ENCODE data around the gene SYT7. TPM values are rescaled to one million over a fixed set of nuclear protein-coding genes. Genes with fewer than 3 reads are reported as not detected.

Gene SYT7
- total RNA-seq, 1 experiment from 2014 or later, result 25.2 TPM

DNA sequence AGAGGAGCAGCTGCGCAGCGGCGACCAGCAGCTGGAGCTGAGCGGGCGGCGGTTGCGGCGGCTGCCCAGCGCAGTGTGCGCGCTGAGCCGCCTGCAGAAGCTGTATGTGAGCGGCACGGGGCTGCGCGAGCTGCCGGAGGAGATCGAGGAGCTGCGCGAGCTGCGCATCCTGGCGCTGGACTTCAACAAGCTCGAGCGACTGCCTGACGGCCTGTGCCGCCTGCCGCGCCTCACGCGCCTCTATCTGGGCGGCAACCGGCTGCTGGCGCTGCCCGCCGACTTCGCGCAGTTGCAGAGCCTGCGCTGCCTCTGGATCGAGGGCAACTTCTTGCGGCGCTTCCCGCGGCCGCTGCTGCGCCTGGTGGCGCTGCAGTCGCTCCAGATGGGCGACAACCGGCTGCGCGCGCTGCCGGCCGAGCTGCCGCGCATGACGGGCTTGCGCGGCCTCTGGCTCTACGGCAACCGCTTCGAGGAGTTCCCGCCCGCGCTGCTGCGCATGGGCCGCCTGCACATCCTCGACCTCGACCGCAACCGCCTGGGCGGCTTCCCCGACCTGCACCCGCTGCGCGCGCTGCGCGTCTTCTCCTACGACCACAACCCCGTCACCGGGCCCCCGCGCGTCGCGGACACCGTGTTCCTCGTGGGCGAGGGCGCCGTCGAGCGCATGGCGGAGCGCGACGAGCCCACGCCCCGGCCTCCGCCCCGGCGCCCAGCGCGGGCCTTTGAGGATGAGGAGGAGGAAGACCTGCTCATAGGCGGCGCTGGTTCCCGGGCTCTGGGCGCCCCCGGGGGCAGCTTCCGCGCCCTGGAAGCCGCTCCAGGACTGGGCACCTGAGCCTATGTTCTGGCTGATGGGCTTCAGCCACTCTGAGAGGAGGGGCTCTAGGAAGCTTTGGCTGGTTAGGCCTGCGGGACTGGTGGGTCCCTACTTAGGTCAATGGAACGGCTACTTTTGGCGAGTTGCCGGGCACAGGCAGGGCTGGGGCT is 71.5 kb downstream of the SYT7 start:
- Mint-ChIP-seq H3K4me1 (ENCODE audit: insufficient read depth, unreplicated experiment) (no peaks in the 10 kb centered on the region), H3K9me3 (ENCODE audit: unreplicated experiment) (no peaks in the 10 kb centered on the region), H3K27ac (ENCODE audit: low read depth, unreplicated experiment) (no peak overlapping the region), H3K27me3 (ENCODE audit: insufficient read depth, unreplicated experiment) (peaks cover 8% of the 10 kb centered on the region), H3K4me3 (ENCODE audit: unreplicated experiment) (no peak overlapping the region), H3K36me3 (ENCODE audit: insufficient read depth, unreplicated experiment) (no peaks in the 10 kb centered on the region)
- CTCF ChIA-PET, result interaction anchor here (2.3 kb wide), 1 partner anchor 7 kb away, joined by 20 read pairs; no protein-coding TSS in a partner anchor
- DNase-seq (ENCODE audit: unreplicated experiment), result no peak
- TF ChIP-seq, protein P1, sequence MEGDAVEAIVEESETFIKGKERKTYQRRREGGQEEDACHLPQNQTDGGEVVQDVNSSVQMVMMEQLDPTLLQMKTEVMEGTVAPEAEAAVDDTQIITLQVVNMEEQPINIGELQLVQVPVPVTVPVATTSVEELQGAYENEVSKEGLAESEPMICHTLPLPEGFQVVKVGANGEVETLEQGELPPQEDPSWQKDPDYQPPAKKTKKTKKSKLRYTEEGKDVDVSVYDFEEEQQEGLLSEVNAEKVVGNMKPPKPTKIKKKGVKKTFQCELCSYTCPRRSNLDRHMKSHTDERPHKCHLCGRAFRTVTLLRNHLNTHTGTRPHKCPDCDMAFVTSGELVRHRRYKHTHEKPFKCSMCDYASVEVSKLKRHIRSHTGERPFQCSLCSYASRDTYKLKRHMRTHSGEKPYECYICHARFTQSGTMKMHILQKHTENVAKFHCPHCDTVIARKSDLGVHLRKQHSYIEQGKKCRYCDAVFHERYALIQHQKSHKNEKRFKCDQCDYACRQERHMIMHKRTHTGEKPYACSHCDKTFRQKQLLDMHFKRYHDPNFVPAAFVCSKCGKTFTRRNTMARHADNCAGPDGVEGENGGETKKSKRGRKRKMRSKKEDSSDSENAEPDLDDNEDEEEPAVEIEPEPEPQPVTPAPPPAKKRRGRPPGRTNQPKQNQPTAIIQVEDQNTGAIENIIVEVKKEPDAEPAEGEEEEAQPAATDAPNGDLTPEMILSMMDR (IDR thresholded peaks at IDR 0.05; ENCODE audit: unreplicated experiment), result no peak
- POLR2A ChIA-PET, result no interaction called here
- no TSS peak for BruUV-seq (replicated peaks)
- intact Hi-C loops (cut with micrococcal nuclease), result no loop called here

DNA sequence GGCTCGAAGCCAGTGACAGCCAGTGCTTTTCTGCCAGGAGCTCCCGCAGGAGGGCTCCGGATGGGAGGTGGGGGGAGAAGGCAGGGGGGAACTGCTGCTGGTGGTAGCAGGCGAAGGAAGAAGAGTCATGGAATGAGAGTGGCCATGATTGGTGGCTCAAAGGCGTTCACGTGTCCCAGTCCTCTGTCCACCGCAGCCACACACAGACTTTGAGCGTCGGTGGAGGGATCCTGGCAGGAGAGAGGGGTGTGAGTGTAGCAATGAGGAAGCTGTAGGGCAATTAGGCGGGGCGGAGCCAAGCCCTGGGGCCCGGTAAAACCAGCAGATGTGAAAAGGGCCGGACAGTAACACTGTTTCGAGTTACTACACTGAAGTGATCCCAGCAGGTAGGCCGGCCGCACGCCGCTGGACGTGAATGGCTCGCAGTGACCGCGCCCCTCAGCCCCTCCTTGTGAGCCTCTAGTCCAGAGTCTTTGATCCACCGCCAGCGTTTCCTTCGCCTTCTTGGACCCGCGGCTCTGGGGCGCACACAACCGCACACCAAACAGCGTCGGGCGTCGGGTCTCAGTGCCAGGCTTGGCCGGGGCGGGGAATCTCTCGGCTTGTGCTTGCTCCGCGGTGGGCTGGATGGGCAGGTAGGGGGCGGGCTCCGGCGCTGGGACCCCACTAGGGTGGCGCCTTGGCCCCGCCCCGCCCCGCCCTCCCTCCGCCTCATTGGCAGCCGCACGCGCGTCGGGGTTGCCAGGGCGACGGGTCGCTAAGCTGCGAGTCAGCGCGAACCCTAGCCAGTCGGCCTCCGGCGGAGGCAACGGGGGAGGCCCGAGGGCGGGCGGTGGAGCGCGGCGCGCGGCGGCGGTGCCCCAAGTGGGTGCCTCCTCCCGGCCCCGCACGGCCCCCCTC is 72.7 kb downstream of the SYT7 start, which contains the start of gene LRRC10B:
TSS of gene LRRC10B (plus strand) at position 788 of the 900 bp plus-strand sequence. CDS start 250 bp downstream, outside the sequence.
- intact Hi-C loops (cut with micrococcal nuclease), result no loop called here
- ChIA-PET POLR2A (no interaction called here), CTCF (interaction anchor here (1.1 to 2.3 kb wide), 2 partner anchors 9 to 32 kb away, joined by 3 to 20 read pairs; no protein-coding TSS in a partner anchor)
- H3K27ac Mint-ChIP-seq (ENCODE audit: low read depth, unreplicated experiment), result no peak within 1 kb of the TSS
- TF ChIP-seq, protein P1 (IDR thresholded peaks at IDR 0.05; ENCODE audit: unreplicated experiment), result no peak
- H3K4me1 Mint-ChIP-seq (ENCODE audit: insufficient read depth, unreplicated experiment), result no peaks in the 10 kb centered on the region
- H3K27me3 Mint-ChIP-seq (ENCODE audit: insufficient read depth, unreplicated experiment), result peaks cover 8% of the 10 kb centered on the region
- DNase-seq (ENCODE audit: unreplicated experiment), result no peak
- no peaks in the 10 kb centered on the region for H3K36me3 Mint-ChIP-seq (ENCODE audit: insufficient read depth, unreplicated experiment)
- H3K9me3 Mint-ChIP-seq (ENCODE audit: unreplicated experiment), result no peaks in the 10 kb centered on the region
- BruUV-seq (replicated peaks), result no TSS peak
- H3K4me3 Mint-ChIP-seq (ENCODE audit: unreplicated experiment), result no peak within 1 kb of the TSS

DNA sequence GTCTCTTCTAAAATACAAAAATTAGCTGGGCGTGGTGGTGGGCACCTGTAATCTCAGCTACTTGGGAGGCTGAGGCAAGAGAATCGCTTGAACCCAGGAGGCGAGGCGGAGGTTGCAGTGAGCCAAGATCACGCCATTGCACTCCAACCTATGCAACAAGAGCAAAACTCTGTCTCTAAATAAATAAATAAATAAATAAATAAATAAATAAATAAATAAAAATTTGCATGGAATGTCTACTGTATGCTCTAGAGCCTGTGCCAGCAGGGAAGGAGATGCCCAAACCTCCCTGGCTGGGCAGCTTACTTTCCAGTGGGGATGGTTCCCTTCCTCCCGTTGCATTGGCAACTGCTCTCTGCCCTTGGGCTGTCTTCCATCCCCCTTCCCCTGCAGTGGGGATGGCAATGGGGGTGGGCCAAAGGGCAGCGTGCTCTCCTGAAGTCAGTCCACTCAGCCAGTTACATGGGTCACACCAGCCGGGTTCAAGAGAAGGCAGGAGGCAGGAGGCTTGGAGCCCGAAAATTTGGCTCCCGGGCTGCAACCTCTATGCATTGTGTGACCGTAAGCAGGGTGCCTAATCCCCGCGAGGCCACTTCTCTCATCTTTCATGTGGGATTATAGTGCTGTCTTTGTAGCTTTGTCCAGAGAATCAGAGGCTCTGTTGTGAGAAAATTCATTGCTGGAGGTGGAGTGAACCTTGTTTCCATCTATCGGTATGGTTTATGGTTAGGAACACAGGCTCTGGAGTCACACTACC is 73.7 kb downstream of the SYT7 start:
- DNase-seq (ENCODE audit: unreplicated experiment), result no peak
- no peak overlapping the region for H3K27ac Mint-ChIP-seq (ENCODE audit: low read depth, unreplicated experiment)
- H3K4me3 Mint-ChIP-seq (ENCODE audit: unreplicated experiment), result no peak overlapping the region
- ChIA-PET CTCF (interaction anchor here (0.6 to 5.4 kb wide), 5 partner anchors 10 to 131 kb away, joined by 3 to 32 read pairs (median 5); no protein-coding TSS in a partner anchor), POLR2A (no interaction called here)
- TF ChIP-seq, protein P1 (IDR thresholded peaks at IDR 0.05; ENCODE audit: unreplicated experiment), result no peak
- H3K27me3 Mint-ChIP-seq (ENCODE audit: insufficient read depth, unreplicated experiment), result peaks cover 8% of the 10 kb centered on the region
- H3K36me3 Mint-ChIP-seq (ENCODE audit: insufficient read depth, unreplicated experiment), result no peaks in the 10 kb centered on the region
- H3K4me1 Mint-ChIP-seq (ENCODE audit: insufficient read depth, unreplicated experiment), result no peaks in the 10 kb centered on the region
- intact Hi-C loops (cut with micrococcal nuclease), result no loop called here
- H3K9me3 Mint-ChIP-seq (ENCODE audit: unreplicated experiment), result no peaks in the 10 kb centered on the region
- BruUV-seq (replicated peaks), result no TSS peak

All from MCF 10A (cell line).